Measurements from ENCODE around the gene ZNF664. TPM values are rescaled to one million over a fixed set of nuclear protein-coding genes. Genes with fewer than 3 reads are reported as not detected.

The ZNF664 gene
- total and polyA plus RNA-seq, 2 of the 13 experiments (the other 11 are each of a cell fraction or from before 2014, with no cell fraction given): 43.9 to 56.5 TPM

DNA sequence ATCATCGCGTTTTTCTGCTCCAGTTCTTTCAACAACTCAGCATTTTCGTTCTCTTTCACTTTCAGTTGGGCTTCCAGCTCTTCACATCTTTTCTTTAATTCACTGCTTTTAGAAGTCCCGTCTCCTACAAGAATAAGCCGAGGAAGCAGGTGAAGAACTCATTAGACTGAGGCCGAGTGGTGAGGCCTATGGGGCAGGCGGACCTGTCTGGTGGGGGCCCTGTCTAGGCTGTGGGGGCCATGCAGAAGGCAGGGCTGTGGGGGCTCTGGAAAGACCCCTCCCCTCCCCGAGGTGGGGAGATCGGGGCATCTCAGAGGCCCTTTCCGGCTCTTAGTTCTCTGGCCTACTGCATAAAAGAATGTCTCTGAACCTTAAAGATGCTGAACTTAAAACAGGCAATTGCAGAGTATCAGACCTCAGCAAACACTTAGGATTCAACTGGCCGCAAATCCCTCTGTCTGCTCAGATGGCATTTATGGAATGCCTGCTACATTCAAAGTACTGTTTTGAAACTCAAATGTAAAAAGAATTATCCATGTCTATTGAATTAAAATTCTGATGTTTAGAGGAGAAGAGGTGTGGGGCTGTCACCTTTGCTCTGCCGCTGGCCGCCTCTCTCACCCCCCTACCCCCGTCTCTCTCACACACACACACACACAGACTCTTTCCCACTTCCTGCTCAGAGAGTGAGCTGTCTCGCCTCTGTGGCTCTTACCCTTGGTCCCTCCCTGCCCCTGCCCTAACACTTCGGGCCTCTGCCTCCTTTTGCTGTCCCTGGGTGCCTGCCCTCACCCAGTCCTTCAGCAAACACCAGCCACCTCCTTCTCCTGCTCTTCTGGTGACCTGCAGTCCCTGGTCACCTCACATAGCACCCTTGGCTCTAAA, 35.1 kb upstream of the ZNF664 start (continued):
- TF ChIP-seq, protein P1, sequence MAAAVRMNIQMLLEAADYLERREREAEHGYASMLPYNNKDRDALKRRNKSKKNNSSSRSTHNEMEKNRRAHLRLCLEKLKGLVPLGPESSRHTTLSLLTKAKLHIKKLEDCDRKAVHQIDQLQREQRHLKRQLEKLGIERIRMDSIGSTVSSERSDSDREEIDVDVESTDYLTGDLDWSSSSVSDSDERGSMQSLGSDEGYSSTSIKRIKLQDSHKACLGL (CRISPR knock-in tag; IDR thresholded peaks at IDR 0.05): no peak
- no peak for TF ChIP-seq ZNF230 (CRISPR knock-in tag; IDR thresholded peaks at IDR 0.05)

DNA sequence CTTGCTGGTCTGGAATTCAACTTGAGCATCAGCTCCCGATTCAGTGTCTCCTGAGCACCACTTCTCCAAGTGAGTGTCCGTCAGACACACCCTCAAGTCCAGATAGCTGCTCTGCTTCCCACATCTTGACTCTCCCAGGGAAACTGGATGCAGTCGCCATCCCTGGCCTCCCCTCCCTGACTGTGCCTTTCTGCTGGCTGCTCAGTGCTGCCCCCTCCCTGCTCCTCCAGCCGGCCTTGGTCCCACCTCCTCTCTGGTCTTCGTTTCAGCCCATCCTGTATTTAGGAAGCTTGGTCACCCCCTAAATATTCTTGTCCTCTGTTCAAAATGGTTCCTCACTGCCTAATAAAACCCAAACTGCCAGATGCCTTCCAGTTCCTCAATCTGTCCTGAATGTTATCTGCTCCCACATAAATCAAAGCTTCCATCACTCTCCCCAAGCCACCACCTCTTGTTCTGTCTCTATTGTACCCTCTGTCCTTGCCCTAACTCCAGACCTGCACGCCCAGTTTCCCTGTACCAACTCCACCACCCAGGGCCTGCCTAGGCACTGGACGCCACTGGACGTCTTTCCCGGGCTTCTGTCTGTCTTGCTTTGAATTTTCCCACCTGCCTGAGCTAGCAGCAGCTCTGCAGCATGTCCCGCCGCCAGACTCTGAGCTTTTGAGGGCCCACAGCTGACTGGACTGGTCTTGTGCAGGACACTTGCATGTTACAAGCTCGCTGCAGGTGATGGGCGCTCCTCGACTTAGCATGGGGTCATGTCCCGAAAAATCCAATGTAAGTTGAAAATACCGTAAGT, 34.1 kb upstream of the ZNF664 start:
- Histone ChIP-seq H3K9ac (ENCODE audit: insufficient read depth, low read depth, low read length) (no peak overlapping the region), H3K4me1 (ENCODE audit: insufficient read depth, low read length) (no peaks in the 10 kb centered on the region), H3K27me3 (ENCODE audit: control insufficient read depth in 1 of 2, insufficient read depth in 2 of 2, low read length in 2 of 2) (no peaks in the 10 kb centered on the region; a peak in 1 of 5 replicates), H3K4me2 (ENCODE audit: low read depth, low read length) (no peak overlapping the region), H3K4me3 (replicated peaks in 1 of 3; ENCODE audit: insufficient read depth in 1 of 3, low read depth in 2 of 3, low read length in 3 of 3) (no peak overlapping the region), H2AFZ (ENCODE audit: low read length) (no peak overlapping the region), H3K79me2 (ENCODE audit: insufficient read depth, low read length) (no peaks in the 10 kb centered on the region), H3K9me3 (ENCODE audit: low read length) (no peaks in the 10 kb centered on the region), H3K36me3 (replicated peaks in 1 of 2; ENCODE audit: control insufficient read depth in 1 of 2, insufficient read depth in 2 of 2, low read length in 2 of 2) (peaks cover 0 to 5% of the 10 kb centered on the region in 2 experiments; a peak in 1 of 5 replicates), H3K27ac (ENCODE audit: extremely low read length, insufficient read depth, low read length) (no peak overlapping the region), H4K20me1 (ENCODE audit: insufficient read depth, low read length) (no peaks in the 10 kb centered on the region)
- 87% methylated on average over 16 of the region's 16 CpGs for WGBS (ENCODE audit: low lambda C conversion rate)
- peak; percentile 75 for ATAC-seq
- in situ Hi-C loops (cut with HindIII; ENCODE audit: extremely low pct_ligation_motif_present, low pct_unique_long_range_greater_than_20kb): no loop called here
- intact Hi-C loops (cut with micrococcal nuclease; ENCODE audit: unreplicated experiment): no loop called here
- ChIA-PET CTCF (ENCODE audit: low intra/inter-chr PET ratio, low total read pairs) (interaction anchor here (0.5 kb wide), 1 partner anchor 299 kb away, joined by 3 read pairs; no protein-coding TSS in a partner anchor), POLR2A (no interaction called here)
- FAIRE-seq: no peak
- peak; percentile 29; the same call in 1 of the 2 replicates for TF ChIP-seq STAG1 (CRISPR knock-in tag; IDR thresholded peaks at IDR 0.05)
- TF ChIP-seq, protein P2, sequence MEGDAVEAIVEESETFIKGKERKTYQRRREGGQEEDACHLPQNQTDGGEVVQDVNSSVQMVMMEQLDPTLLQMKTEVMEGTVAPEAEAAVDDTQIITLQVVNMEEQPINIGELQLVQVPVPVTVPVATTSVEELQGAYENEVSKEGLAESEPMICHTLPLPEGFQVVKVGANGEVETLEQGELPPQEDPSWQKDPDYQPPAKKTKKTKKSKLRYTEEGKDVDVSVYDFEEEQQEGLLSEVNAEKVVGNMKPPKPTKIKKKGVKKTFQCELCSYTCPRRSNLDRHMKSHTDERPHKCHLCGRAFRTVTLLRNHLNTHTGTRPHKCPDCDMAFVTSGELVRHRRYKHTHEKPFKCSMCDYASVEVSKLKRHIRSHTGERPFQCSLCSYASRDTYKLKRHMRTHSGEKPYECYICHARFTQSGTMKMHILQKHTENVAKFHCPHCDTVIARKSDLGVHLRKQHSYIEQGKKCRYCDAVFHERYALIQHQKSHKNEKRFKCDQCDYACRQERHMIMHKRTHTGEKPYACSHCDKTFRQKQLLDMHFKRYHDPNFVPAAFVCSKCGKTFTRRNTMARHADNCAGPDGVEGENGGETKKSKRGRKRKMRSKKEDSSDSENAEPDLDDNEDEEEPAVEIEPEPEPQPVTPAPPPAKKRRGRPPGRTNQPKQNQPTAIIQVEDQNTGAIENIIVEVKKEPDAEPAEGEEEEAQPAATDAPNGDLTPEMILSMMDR (CRISPR knock-in tag; IDR thresholded peaks at IDR 0.05): peak; percentile 63
- TF ChIP-seq, protein P3, sequence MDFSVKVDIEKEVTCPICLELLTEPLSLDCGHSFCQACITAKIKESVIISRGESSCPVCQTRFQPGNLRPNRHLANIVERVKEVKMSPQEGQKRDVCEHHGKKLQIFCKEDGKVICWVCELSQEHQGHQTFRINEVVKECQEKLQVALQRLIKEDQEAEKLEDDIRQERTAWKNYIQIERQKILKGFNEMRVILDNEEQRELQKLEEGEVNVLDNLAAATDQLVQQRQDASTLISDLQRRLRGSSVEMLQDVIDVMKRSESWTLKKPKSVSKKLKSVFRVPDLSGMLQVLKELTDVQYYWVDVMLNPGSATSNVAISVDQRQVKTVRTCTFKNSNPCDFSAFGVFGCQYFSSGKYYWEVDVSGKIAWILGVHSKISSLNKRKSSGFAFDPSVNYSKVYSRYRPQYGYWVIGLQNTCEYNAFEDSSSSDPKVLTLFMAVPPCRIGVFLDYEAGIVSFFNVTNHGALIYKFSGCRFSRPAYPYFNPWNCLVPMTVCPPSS (IDR thresholded peaks at IDR 0.05): no peak
- TF ChIP-seq RAD21 (CRISPR knock-in tag; IDR thresholded peaks at IDR 0.05): peak; percentile 23; the same call in 1 of the 2 replicates
- BruUV-seq (replicated peaks): no TSS peak
- no peak for DNase-seq (ENCODE audit: low spot score)
